ENCODE results near the gene BPGM.
"Not testable (repeated sequence)": the region's sequence is repeated elsewhere in the genome, so short reads cannot be mapped to it uniquely, and the experiment has no call there.

The BPGM gene

GRCh38 chr7:134654104-134654775 is 7.6 kb downstream of the BPGM start:
- in situ Hi-C loops (cut with HindIII; ENCODE audit: low pct_ligation_motif_present, low pct_unique_long_range_greater_than_20kb, low sequenced_read_pairs), result no loop called here
- DNase-seq, result no peak

DNA sequence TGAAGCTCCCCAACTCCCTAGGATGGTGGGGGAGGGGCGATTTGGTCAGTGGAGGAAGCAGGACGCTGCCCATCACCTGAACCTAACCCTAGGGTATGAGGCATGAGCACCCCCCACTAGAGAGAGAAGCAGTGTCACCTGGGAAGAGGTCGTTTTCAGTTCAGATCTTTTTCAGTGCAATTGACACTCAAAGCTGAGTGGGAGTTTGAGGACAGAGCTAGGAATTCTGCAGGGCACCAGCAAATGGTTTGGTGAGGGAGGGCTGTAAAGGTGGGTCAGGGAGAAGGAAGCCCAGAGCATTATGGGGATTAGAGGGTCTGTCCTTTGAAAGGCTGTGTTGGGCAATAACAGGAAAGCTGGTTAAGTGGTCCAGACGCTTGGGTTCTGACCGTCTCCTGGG is 10.9 kb downstream of the BPGM start:
- DNase-seq, result no peak
- in situ Hi-C loops (cut with HindIII; ENCODE audit: low pct_ligation_motif_present, low pct_unique_long_range_greater_than_20kb, low sequenced_read_pairs), result no loop called here

DNA sequence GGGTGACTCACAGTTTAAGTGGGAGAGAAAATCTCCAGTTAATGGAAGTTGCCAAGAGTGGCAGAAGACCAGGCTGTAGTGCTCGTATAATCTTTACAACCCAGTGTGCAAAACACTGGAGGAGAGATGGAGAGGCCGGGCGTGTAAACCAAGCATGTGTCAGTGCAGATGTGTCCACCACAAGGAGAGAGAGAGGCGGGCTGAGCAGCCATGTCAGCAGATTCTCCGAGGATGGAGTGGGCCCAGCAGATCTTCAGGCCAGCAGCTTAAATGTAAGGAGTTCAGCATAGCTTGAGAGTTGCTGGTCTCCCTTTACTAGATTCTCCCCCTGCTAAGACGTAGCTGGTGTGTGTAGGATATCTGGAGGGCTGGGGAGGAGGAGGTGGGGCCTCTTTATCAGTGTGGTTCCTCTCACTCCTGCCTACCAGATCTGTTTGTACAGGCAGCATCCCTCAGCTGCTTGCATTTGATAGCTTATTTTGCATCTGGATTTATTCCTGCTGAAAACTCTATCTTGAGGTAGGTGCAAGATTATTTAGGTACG is 13.7 kb downstream of the BPGM start:
- DNase-seq, result no peak

DNA sequence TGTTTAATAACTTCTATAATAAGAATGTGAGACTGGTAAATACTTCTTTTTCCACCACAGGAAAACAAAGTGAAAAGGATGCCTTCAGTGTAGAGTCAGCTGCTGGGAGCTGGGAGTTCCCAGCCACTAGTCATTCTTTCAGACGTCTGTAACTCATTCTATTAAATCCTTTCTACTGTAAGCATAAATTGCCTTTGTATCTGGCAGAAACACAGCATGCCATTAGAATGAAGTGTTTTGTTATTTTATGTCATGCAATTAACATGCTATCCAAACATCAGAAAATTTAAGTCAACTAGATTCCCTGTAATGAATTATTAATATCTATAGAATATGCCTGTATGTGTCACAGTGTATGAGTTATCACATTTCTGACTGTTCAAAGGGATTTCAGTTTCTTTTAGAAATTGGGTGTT is 14.3 kb downstream of the BPGM start:
- no peak for DNase-seq
- in situ Hi-C loops (cut with HindIII; ENCODE audit: low pct_ligation_motif_present, low pct_unique_long_range_greater_than_20kb, low sequenced_read_pairs), result no loop called here

More for the DNA sequence above, 13.7 kb downstream of the BPGM start:
- in situ Hi-C loops (cut with HindIII; ENCODE audit: low pct_ligation_motif_present, low pct_unique_long_range_greater_than_20kb, low sequenced_read_pairs), result no loop called here

- in situ Hi-C loops (cut with HindIII; ENCODE audit: low pct_ligation_motif_present, low pct_unique_long_range_greater_than_20kb, low sequenced_read_pairs), result no loop called here
- DNase-seq, result no peak
Measured at GRCh38 chr7:134662166-134662870, 15.7 kb downstream of the BPGM start.

- in situ Hi-C loops (cut with HindIII; ENCODE audit: low pct_ligation_motif_present, low pct_unique_long_range_greater_than_20kb, low sequenced_read_pairs), result no loop called here
- no peak for DNase-seq
Measured at GRCh38 chr7:134662871-134663205, 16.2 kb downstream of the BPGM start.

- in situ Hi-C loops (cut with HindIII; ENCODE audit: low pct_ligation_motif_present, low pct_unique_long_range_greater_than_20kb, low sequenced_read_pairs); DNase-seq: not testable (repeated sequence)
Measured at GRCh38 chr7:134665045-134665444, 18.4 kb downstream of the BPGM start.

DNA sequence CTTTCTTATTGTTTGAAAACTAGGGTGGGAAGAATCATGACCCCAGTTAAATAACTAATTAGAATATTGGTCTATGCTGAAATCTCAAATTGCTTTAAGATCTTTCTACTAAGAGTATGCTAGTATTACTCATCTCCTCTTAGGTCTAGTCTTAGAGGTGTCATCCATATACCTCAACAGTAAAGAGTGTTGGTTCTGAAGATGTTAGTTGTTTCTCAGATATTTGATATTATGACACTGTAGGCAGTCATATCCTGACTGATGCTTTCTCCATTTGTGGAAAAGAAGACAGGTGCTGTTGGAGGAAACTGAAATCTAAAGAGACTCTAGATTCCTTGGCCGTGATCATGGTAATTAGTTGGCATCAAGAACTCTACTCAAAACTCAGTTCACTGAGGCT is 21.2 kb downstream of the BPGM start:
- no peak for DNase-seq
- in situ Hi-C loops (cut with HindIII; ENCODE audit: low pct_ligation_motif_present, low pct_unique_long_range_greater_than_20kb, low sequenced_read_pairs), result no loop called here

DNA sequence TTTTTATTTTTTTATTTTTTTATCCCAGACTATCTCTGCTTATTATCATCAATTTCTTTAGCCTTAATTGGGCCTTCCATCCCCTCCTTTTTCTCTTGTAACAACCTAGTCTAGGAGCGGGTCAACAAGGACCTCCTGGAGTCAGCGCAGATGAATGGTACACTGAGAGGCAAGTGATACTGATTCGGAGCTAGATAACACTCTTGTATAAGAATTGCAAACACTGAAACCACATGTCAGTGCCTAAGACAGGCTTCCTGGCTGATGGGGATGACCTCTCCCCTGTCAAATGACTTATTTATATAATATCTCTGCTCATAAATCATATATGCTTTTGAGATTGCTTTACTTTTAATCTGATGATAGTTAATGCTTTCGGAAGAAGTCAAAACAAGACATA is 22.7 kb downstream of the BPGM start:
- in situ Hi-C loops (cut with HindIII; ENCODE audit: low pct_ligation_motif_present, low pct_unique_long_range_greater_than_20kb, low sequenced_read_pairs), result no loop called here
- no peak for DNase-seq

DNA sequence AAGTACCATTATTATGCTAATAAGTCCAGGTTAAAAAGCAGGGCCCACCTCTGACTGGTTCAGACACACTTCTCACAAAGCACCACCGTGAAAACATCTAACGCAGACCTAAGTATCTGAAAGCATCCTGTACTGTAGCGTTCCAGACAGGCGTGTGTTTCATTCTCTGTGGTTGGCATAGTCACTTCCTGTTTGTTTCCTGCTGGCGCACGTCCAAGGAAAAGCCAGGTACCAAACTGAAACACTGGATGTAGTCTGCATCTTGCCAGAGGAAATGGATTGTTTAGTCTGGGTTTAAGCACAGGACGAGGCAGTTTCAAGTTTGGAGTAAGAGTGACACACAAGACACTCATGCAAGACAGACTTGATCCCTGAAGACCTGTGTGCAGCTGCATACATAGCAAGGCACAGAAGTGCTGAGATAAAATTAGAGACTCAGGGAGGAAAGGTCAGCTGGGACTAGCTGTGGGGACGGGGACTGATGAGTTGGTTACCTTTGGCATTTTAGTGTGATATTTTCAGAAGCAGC is 23.3 kb downstream of the BPGM start:
- in situ Hi-C loops (cut with HindIII; ENCODE audit: low pct_ligation_motif_present, low pct_unique_long_range_greater_than_20kb, low sequenced_read_pairs), result no loop called here
- DNase-seq, result peak; percentile 84

DNA sequence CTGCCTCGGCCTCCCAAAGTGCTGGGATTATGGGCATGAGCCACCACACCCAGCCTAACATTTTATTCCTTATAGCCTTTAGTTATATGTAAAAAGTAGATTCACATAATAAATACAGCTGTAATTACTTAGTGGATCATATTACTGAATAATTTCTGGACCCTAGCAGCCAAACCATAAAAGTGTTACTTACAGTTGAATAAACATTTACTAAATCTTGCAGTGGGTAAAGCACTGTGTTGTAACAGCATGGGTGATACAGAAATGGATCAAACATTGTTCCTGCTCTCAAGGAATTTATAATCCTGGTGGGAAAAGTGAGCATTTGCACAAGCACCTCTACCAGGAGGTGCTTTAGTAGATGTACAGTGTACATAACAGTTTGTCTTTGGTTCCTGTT is 25.0 kb downstream of the BPGM start:
- no peak for DNase-seq
- in situ Hi-C loops (cut with HindIII; ENCODE audit: low pct_ligation_motif_present, low pct_unique_long_range_greater_than_20kb, low sequenced_read_pairs), result no loop called here

DNA sequence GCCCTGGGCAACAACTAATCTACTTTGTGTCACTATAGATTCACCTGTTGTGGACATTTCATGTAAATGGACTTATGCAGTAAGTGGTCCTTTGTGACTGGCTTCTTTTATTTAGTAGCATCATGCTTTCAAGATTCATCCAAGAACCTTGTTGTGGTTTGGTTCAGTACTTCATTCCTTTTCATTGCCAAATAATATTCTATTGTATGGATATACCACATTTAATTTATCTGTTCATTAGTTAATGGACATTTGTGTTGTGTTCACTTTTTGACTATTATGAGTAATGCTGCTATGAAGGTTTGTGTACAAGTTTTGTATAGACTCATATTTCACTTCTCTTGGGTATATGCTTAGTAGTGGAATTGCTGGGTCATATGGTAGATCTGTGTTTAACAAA is 27.8 kb downstream of the BPGM start:
- DNase-seq, result no peak
- in situ Hi-C loops (cut with HindIII; ENCODE audit: low pct_ligation_motif_present, low pct_unique_long_range_greater_than_20kb, low sequenced_read_pairs), result no loop called here

- in situ Hi-C loops (cut with HindIII; ENCODE audit: low pct_ligation_motif_present, low pct_unique_long_range_greater_than_20kb, low sequenced_read_pairs), result no loop called here
- DNase-seq, result no peak
Measured at GRCh38 chr7:134676743-134677142, 30.1 kb downstream of the BPGM start.

GRCh38 chr7:134678115-134678514 is 31.5 kb downstream of the BPGM start:
- no peak for DNase-seq
- in situ Hi-C loops (cut with HindIII; ENCODE audit: low pct_ligation_motif_present, low pct_unique_long_range_greater_than_20kb, low sequenced_read_pairs), result no loop called here

DNA sequence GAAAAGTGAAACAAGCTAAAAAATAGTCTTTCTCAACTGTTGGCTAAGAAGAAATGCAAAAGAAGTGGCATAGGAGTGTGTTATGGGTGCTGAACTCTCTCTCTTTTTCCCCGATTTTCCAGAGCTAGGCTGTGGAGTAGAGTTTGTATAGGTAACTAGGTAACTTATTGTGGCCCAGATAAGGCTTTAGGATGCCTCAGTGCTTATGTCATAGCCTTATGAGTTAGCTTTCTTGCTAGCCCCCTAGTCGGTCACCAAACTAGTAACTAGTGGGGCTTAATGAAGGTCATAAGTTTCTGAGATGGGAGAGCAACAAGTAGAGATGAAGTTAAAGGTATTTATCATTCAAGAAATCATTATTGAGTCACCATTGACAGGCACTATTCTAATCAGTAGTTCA is 32.4 kb downstream of the BPGM start:
- DNase-seq, result no peak
- in situ Hi-C loops (cut with HindIII; ENCODE audit: low pct_ligation_motif_present, low pct_unique_long_range_greater_than_20kb, low sequenced_read_pairs), result no loop called here

GRCh38 chr7:134684165-134684564 is 37.5 kb downstream of the BPGM start:
- in situ Hi-C loops (cut with HindIII; ENCODE audit: low pct_ligation_motif_present, low pct_unique_long_range_greater_than_20kb, low sequenced_read_pairs), result no loop called here
- DNase-seq, result no peak

DNA sequence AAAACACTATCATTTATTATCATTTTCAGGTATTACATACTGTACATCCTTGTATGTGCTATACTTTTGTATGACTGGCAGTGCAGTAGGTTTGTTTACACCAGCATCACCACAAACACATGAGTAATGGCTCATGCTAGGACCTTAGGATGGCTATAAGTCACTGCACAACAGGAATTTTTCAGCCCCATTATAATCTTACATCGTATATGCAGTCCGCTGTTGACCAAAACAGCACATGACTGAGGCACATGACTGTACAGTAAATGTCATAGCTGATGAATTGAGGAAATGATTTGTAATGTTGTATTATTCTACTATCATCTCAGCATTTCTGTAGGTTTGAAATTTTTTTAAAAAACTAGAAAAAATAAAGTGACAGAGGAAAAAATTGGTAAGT is 38.6 kb downstream of the BPGM start:
- in situ Hi-C loops (cut with HindIII; ENCODE audit: low pct_ligation_motif_present, low pct_unique_long_range_greater_than_20kb, low sequenced_read_pairs), result no loop called here
- peak; percentile 60 for DNase-seq

GRCh38 chr7:134686786-134687185 is 40.1 kb downstream of the BPGM start:
- in situ Hi-C loops (cut with HindIII; ENCODE audit: low pct_ligation_motif_present, low pct_unique_long_range_greater_than_20kb, low sequenced_read_pairs), result no loop called here
- peak; percentile 35 for DNase-seq

GRCh38 chr7:134689550-134689949 is 42.9 kb downstream of the BPGM start:
- in situ Hi-C loops (cut with HindIII; ENCODE audit: low pct_ligation_motif_present, low pct_unique_long_range_greater_than_20kb, low sequenced_read_pairs); DNase-seq: not testable (repeated sequence)

DNA sequence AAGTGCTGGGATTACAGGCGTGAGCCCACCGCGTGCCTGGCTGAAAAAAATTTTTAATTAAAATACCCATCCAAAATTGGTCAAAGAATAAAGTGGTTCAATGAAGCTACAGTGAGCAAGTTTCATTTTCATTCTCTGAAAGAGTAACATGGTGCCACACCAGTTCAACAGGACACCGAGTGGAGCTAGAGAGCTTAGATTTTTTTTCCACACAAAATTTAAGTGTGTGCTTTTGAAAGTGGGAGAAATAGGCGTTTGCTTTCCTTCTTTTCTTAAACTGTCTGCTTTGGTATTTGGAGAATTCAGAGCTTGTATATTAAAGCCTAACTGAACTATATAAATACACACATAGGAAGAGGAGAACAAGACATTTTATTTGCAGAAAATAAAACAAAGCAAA is 43.4 kb downstream of the BPGM start:
- in situ Hi-C loops (cut with HindIII; ENCODE audit: low pct_ligation_motif_present, low pct_unique_long_range_greater_than_20kb, low sequenced_read_pairs), result no loop called here

More for the DNA sequence above, 43.4 kb downstream of the BPGM start:
- peak; percentile 44 for DNase-seq

Data from ACHN (cell line).